GM23338 (cell line): Measurements from ENCODE around the gene SMYD3. TPM values are rescaled to one million over a fixed set of nuclear protein-coding genes. Genes with fewer than 3 reads are reported as not detected.

ENCODE experiments used
- ATAC-seq: fragments of 200-7000 bp; cut with Tn5 transposase; 3 replicates; pipeline ENCODE4 v1.9.1; 2020
- DNase-seq: peaks from one replicate; pipeline ENCODE4 v3.0.0-alpha.2; 2015; ENCODE audit warnings: low spot score
- H2AFZ ChIP-seq: fragments of 200-600 bp; sonication (generic); 2 replicates; pipeline ENCODE4 v1.8.0; 2016; ENCODE audit warnings: antibody characterized with exemption, mild to moderate bottlenecking, moderate library complexity
- H3F3A ChIP-seq: fragments of 200-600 bp; sonication (generic); replicated peaks from 2 replicates; pipeline ENCODE4 v1.8.0; 2017; ENCODE audit warnings: antibody characterized with exemption, mixed run types, low read depth
- H3K27ac ChIP-seq: fragments of 200-600 bp; sonication (generic); 2 replicates; pipeline ENCODE4 v1.6.1; 2016; ENCODE audit warnings: low read depth
- H3K27me3 ChIP-seq: fragments of 200-600 bp; sonication (generic); 2 replicates; pipeline ENCODE4 v1.8.0; 2016; ENCODE audit warnings: mild to moderate bottlenecking, mixed run types, moderate library complexity; ENCODE audit not compliant: insufficient read depth
- H3K36me3 ChIP-seq: fragments of 200-600 bp; sonication (generic); 2 replicates; pipeline ENCODE4 v1.8.0; 2016; ENCODE audit warnings: mild to moderate bottlenecking; ENCODE audit not compliant: insufficient read depth
- H3K4me1 ChIP-seq: fragments of 200-600 bp; sonication (generic); 2 replicates; pipeline ENCODE4 v1.8.0; 2016; ENCODE audit warnings: mild to moderate bottlenecking, moderate library complexity; ENCODE audit not compliant: insufficient read depth
- H3K4me2 ChIP-seq: fragments of 200-600 bp; sonication (generic); 2 replicates; pipeline ENCODE4 v1.7.1; 2017; ENCODE audit warnings: mixed run types
- H3K4me3 ChIP-seq: fragments of 200-600 bp; sonication (generic); 2 replicates; pipeline ENCODE4 v1.6.1; 2016; ENCODE audit warnings: mixed run types
- H3K79me2 ChIP-seq: fragments of 200-600 bp; sonication (generic); replicated peaks from 2 replicates; pipeline ENCODE4 v1.8.0; 2017; ENCODE audit warnings: mild to moderate bottlenecking; ENCODE audit not compliant: insufficient read depth
- H3K9me2 ChIP-seq: fragments of 200-600 bp; sonication (generic); 2 replicates; pipeline ENCODE4 v1.8.0; 2017; ENCODE audit not compliant: insufficient read depth
- H4K20me1 ChIP-seq: fragments of 200-600 bp; sonication (generic); replicated peaks from 2 replicates; pipeline ENCODE4 v1.8.0; 2017; ENCODE audit warnings: mild to moderate bottlenecking; ENCODE audit not compliant: insufficient read depth
- H3K27ac Mint-ChIP-seq: 2 replicates; pipeline ENCODE4 v1.8.0; 2020; ENCODE audit warnings: inconsistent platforms, mild to moderate bottlenecking, moderate library complexity, mixed read lengths
- H3K27me3 Mint-ChIP-seq: 3 replicates; pipeline ENCODE4 v1.8.0; 2022; ENCODE audit warnings: low read depth, mild to moderate bottlenecking, moderate library complexity, mixed read lengths, inconsistent platforms; ENCODE audit not compliant: insufficient read depth, poor library complexity
- H3K36me3 Mint-ChIP-seq: 3 replicates; pipeline ENCODE4 v1.8.0; 2021; ENCODE audit warnings: low read depth, mild to moderate bottlenecking, inconsistent platforms, moderate library complexity, mixed read lengths
- H3K4me1 Mint-ChIP-seq: 3 replicates; pipeline ENCODE4 v1.8.0; 2020; ENCODE audit warnings: mild to moderate bottlenecking, inconsistent platforms, mixed read lengths
- H3K4me3 Mint-ChIP-seq: 3 replicates; pipeline ENCODE4 v1.8.0; 2021; ENCODE audit warnings: moderate library complexity, mild to moderate bottlenecking, inconsistent platforms, mixed read lengths
- H3K9me3 Mint-ChIP-seq: 3 replicates; pipeline ENCODE4 v1.8.0; 2020; ENCODE audit warnings: moderate library complexity, mild to moderate bottlenecking, inconsistent platforms, mixed read lengths
- CREB1 ChIP-seq: fragments of 250-450 bp; sonication (Bioruptor Pico); IDR thresholded peaks from 2 replicates; pipeline ENCODE4 v1.5.0; 2020; ENCODE audit warnings: low read depth, mild to moderate bottlenecking, moderate library complexity
- CTCF ChIP-seq, 2 experiments: fragments of 200-600 bp in 1 of 2; sonication (generic) in 1 of 2; conservative IDR thresholded peaks; 2 replicates each; pipeline versions ENCODE4 v1.5.1 to v1.6.1; 2016 to 2017; ENCODE audit warnings: antibody characterized with exemption in 2 of 2, low read depth in 2 of 2, mild to moderate bottlenecking in 2 of 2, moderate library complexity in 1 of 2
- ETS1 ChIP-seq: IDR thresholded peaks from 2 replicates; pipeline ENCODE4 v1.6.1; 2016; ENCODE audit warnings: antibody characterized with exemption
- EZH2 ChIP-seq: fragments of 200-600 bp; sonication (generic); IDR thresholded peaks from one replicate; pipeline ENCODE4 v1.8.0; 2017; ENCODE audit warnings: antibody characterized with exemption, mild to moderate bottlenecking, low read depth; ENCODE audit not compliant: unreplicated experiment
- EZH2phosphoT487 ChIP-seq: fragments of 200-600 bp; sonication (generic); IDR thresholded peaks from one replicate; pipeline ENCODE4 v1.8.1; 2018; ENCODE audit warnings: antibody characterized with exemption; ENCODE audit not compliant: unreplicated experiment
- JUNB ChIP-seq: IDR thresholded peaks from one replicate; pipeline ENCODE4 v1.6.1; 2016; ENCODE audit warnings: antibody characterized with exemption; ENCODE audit not compliant: unreplicated experiment
- NANOG ChIP-seq: IDR thresholded peaks from 2 replicates; pipeline ENCODE4 v1.6.1; 2016; ENCODE audit warnings: antibody characterized with exemption, borderline replicate concordance
- POLR2AphosphoS5 ChIP-seq: IDR thresholded peaks from 2 replicates; pipeline ENCODE4 v1.6.1; 2016; ENCODE audit warnings: antibody characterized with exemption, low read depth
- REST ChIP-seq: IDR thresholded peaks from one replicate; pipeline ENCODE4 v1.6.1; 2018; ENCODE audit warnings: antibody characterized with exemption; ENCODE audit not compliant: unreplicated experiment
- STAT1 ChIP-seq: IDR thresholded peaks from one replicate; pipeline ENCODE4 v1.6.1; 2016; ENCODE audit warnings: antibody characterized with exemption; ENCODE audit not compliant: unreplicated experiment
- ZNF114 ChIP-seq: fragments of 250-450 bp; sonication (Bioruptor Pico); IDR thresholded peaks from 2 replicates; pipeline ENCODE4 v1.5.0; 2020; ENCODE audit warnings: mild to moderate bottlenecking, moderate library complexity
- ZNF331 ChIP-seq: fragments of 250-450 bp; sonication (Bioruptor Pico); IDR thresholded peaks from 2 replicates; pipeline ENCODE4 v1.5.0; 2020; ENCODE audit warnings: low read depth, mild to moderate bottlenecking, moderate library complexity
- ZNF462 ChIP-seq: fragments of 250-450 bp; sonication (Bioruptor Pico); IDR thresholded peaks from 2 replicates; pipeline ENCODE4 v1.5.0; 2020; ENCODE audit warnings: mild to moderate bottlenecking, moderate library complexity
- polyA plus RNA-seq: library from polyadenylated mRNA; unstranded; fragments of >200 nt; fragmentation: Nextera tagmentation; extraction: Ambion mirVana; gene quantifications from 2 replicates; pipeline ENCODE4 v1.2.1, GENCODE V29; 2016
- total RNA-seq: library from RNA; depleted of rRNA; stranded (reverse); fragments of >200 nt; shearing (Covaris generic); gene quantifications from 2 replicates; pipeline ENCODE4 v1.2.3, GENCODE V29; 2014

The SMYD3 gene
- total and polyA plus RNA-seq, 2 experiments from 2014 or later = 31.8 to 34.4 TPM

GRCh38 chr1:246181241-246181640 is 325.8 kb downstream of the SMYD3 start:
- Histone ChIP-seq H3K4me3 (no peak overlapping the region), H3K4me1 (no peaks in the 10 kb centered on the region), H3K27me3 (no peaks in the 10 kb centered on the region), H3K9me2 (no peaks in the 10 kb centered on the region), H3K4me2 (no peak overlapping the region), H3F3A (no peaks in the 10 kb centered on the region), H4K20me1 (no peaks in the 10 kb centered on the region), H3K27ac (no peak overlapping the region), H3K36me3 (no peaks in the 10 kb centered on the region), H2AFZ (no peak overlapping the region), H3K79me2 (no peaks in the 10 kb centered on the region)
- Mint-ChIP-seq H3K27ac (no peak overlapping the region), H3K4me3 (no peak overlapping the region), H3K9me3 (no peaks in the 10 kb centered on the region), H3K36me3 (no peaks in the 10 kb centered on the region), H3K4me1 (no peaks in the 10 kb centered on the region; the same call in 2 of the 3 replicates), H3K27me3 (peaks cover 3% of the 10 kb centered on the region)
- TF ChIP-seq EZH2 = no peak
- no peak for TF ChIP-seq ZNF462
- no peak for TF ChIP-seq ZNF331
- TF ChIP-seq CTCF (conservative IDR thresholded peaks at IDR 0.05; ENCODE audit: low read depth in 2 of 2) = no peak
- no peak for TF ChIP-seq NANOG
- TF ChIP-seq EZH2phosphoT487 = no peak
- no peak for TF ChIP-seq JUNB
- TF ChIP-seq ZNF114 (CRISPR knock-in tag) = no peak
- no peak for TF ChIP-seq STAT1
- no peak for TF ChIP-seq CREB1 (CRISPR knock-in tag)
- no peak for TF ChIP-seq REST
- no peak for TF ChIP-seq ETS1
- TF ChIP-seq POLR2AphosphoS5 = no peak
- ATAC-seq (no peak), DNase-seq (no peak)
